Mucosa of gallbladder (tissue), 1 donor: ENCODE measurements around the gene FLT3. TPM values are rescaled to one million over a fixed set of nuclear protein-coding genes. Genes with fewer than 3 reads are reported as not detected.
A peak's percentile ranks its signal among the peaks of the same experiment; 100 is the strongest.

Experiments used
- DNase-seq: peaks from one replicate; pipeline ENCODE4 v3.0.0-alpha.2; 2020; ENCODE audit warnings: low spot score
- total RNA-seq: library from RNA; stranded (reverse); gene quantifications from one replicate; pipeline ENCODE4 v1.2.1, GENCODE V29; 2021
- donor health status: DM: no; HTN: no; CAD: no.

FLT3 gene
- total RNA-seq, 1 donor from 2014 or later: 0.60 TPM

GRCh38 chr13:27960362-27961226 is 139.8 kb downstream of the FLT3 start:
- DNase-seq: peak; percentile 81

DNA sequence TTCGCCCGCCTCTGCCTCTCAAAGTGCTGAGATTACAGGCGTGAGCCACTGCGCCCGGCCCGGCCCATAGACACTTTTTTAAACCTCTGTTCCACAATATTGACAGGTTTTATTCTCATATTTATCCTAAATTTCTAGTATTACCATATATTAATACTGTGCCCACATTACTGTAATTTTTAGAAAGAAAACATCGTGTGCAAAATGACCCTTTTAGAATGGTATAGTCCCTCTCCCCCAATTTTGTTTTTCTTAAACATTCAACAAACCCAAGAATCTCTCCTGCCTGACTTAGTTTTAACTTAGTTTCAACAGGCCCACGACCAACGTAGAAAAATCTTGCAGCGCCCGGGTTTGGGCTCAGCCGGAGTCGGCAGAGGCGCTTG is 140.4 kb downstream of the FLT3 start:
- no peak for DNase-seq

GRCh38 chr13:27956576-27957300 is 143.6 kb downstream of the FLT3 start:
- no peak for DNase-seq

GRCh38 chr13:27955014-27955591 is 145.3 kb downstream of the FLT3 start:
- DNase-seq: no peak

- peak; percentile 50 for DNase-seq
Measured at GRCh38 chr13:27954406-27954851, 145.9 kb downstream of the FLT3 start.

GRCh38 chr13:27953676-27954405 is 146.5 kb downstream of the FLT3 start:
- DNase-seq: peak; percentile 82

Other genes starting within 250 kb of the FLT3 start
- 18.4 TPM for gene PDX1, start 180.6 kb downstream of the FLT3 start, total RNA-seq
- 0.17 TPM for gene CDX2, start 131.3 kb downstream of the FLT3 start, total RNA-seq
- gene URAD, start 111.9 kb downstream of the FLT3 start, total RNA-seq: not detected
- 36.1 TPM for gene PAN3, start 38.0 kb upstream of the FLT3 start, total RNA-seq